Activated CD8-positive, alpha-beta memory T cell treated with anti-CD3 and anti-CD28 coated beads, Interleukin-2, amount 50 U/mL, for 1 hour (primary cell): ENCODE results near the gene SMIM28.
"Not testable (repeated sequence)": the region's sequence is repeated elsewhere in the genome, so short reads cannot be mapped to it uniquely, and the experiment has no call there.

Experiments
- DNase-seq: peaks from one replicate; pipeline ENCODE4 v3.0.0-alpha.2; 2020; ENCODE audit errors: extremely low read depth

The SMIM28 gene

GRCh38 chr6:138405816-138406413, 28.2 kb downstream of the SMIM28 start:
- no peak for DNase-seq

GRCh38 chr6:138406443-138406842, 28.7 kb downstream of the SMIM28 start:
- no peak for DNase-seq

GRCh38 chr6:138410048-138410735, 32.5 kb downstream of the SMIM28 start:
- DNase-seq: no peak

- DNase-seq: no peak
Measured at GRCh38 chr6:138410972-138411880, 33.5 kb downstream of the SMIM28 start.

GRCh38 chr6:138415125-138415524, 37.4 kb downstream of the SMIM28 start:
- DNase-seq: no peak

GRCh38 chr6:138416206-138416605, 38.5 kb downstream of the SMIM28 start:
- no peak for DNase-seq

- no peak for DNase-seq
Measured at GRCh38 chr6:138417493-138418117, 39.9 kb downstream of the SMIM28 start.

- DNase-seq: no peak
Measured at GRCh38 chr6:138418118-138418742, 40.5 kb downstream of the SMIM28 start.

- no peak for DNase-seq
Measured at GRCh38 chr6:138419766-138420165, 42.1 kb downstream of the SMIM28 start.

GRCh38 chr6:138420356-138420755, 42.7 kb downstream of the SMIM28 start:
- no peak for DNase-seq

GRCh38 chr6:138421089-138421488, 43.4 kb downstream of the SMIM28 start:
- no peak for DNase-seq

- no peak for DNase-seq
Measured at GRCh38 chr6:138421608-138422007, 43.9 kb downstream of the SMIM28 start.

GRCh38 chr6:138422861-138423260, 45.2 kb downstream of the SMIM28 start:
- DNase-seq: no peak

GRCh38 chr6:138424004-138424904, 46.5 kb downstream of the SMIM28 start:
- no peak for DNase-seq

GRCh38 chr6:138425256-138425655, 47.6 kb downstream of the SMIM28 start:
- DNase-seq: not testable (repeated sequence)

GRCh38 chr6:138426500-138427123, 48.9 kb downstream of the SMIM28 start:
- no peak for DNase-seq

- no peak for DNase-seq
Measured at GRCh38 chr6:138427701-138428100, 50.0 kb downstream of the SMIM28 start.

GRCh38 chr6:138428944-138429598, 51.4 kb downstream of the SMIM28 start:
- no peak for DNase-seq

- no peak for DNase-seq
Measured at GRCh38 chr6:138429761-138430160, 52.1 kb downstream of the SMIM28 start.
